ENCODE results near the gene CRYBB3. TPM values are rescaled to one million over a fixed set of nuclear protein-coding genes. Genes with fewer than 3 reads are reported as not detected.

CRYBB3 gene
- total RNA-seq, 1 experiment from 2014 or later = 0.64 TPM

DNA sequence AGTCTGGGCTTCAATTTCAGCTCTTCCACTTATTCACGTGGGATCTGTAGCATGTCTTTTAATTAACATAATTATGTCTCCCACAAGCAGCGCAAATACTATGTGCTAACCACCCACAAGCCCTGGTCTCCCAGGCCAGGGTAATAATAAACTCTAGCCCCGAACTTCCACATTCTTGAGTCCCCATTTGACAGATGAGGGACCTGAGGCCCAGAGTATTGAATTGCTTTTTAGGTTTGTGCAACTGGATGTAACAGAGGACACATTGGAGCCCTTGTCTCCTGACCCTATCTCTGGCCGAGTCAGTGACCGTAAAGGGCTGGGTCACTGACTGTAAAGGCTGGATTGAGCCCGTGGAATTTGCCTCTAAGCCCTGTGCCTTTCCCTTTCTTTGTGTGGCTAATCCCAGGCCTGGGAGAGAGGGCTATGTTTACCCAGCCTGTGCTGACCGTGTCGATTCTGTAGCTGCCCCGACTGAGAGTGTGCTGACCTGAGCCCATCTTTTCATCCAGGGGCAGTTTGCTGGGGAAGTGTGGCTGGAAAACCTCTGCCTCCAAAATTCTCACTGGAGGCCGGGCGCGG, 23.7 kb downstream of the CRYBB3 start (continued):
- TF ChIP-seq, protein P1, sequence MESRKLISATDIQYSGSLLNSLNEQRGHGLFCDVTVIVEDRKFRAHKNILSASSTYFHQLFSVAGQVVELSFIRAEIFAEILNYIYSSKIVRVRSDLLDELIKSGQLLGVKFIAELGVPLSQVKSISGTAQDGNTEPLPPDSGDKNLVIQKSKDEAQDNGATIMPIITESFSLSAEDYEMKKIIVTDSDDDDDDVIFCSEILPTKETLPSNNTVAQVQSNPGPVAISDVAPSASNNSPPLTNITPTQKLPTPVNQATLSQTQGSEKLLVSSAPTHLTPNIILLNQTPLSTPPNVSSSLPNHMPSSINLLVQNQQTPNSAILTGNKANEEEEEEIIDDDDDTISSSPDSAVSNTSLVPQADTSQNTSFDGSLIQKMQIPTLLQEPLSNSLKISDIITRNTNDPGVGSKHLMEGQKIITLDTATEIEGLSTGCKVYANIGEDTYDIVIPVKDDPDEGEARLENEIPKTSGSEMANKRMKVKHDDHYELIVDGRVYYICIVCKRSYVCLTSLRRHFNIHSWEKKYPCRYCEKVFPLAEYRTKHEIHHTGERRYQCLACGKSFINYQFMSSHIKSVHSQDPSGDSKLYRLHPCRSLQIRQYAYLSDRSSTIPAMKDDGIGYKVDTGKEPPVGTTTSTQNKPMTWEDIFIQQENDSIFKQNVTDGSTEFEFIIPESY (IDR thresholded peaks at IDR 0.05; ENCODE audit: extremely low read depth, insufficient replicate concordance, low read length) = no peak
- TF ChIP-seq POLR2A (IDR thresholded peaks at IDR 0.05; ENCODE audit: borderline replicate concordance, extremely low read depth, insufficient read depth, insufficient read length) (no peak), EGR1 (IDR thresholded peaks at IDR 0.05; ENCODE audit: low read depth) (no peak), EZH2phosphoT487 (IDR thresholded peaks at IDR 0.05; ENCODE audit: borderline replicate concordance) (no peak)

GRCh38 chr22:25228822-25229221, 29.2 kb downstream of the CRYBB3 start:
- H3K4me3 ChIP-seq (replicated peaks in 1 of 2; ENCODE audit: low read depth in 1 of 2, low read length in 2 of 2) = no peak overlapping the region
- ChIA-PET POLR2A (no interaction called here), CTCF (no interaction called here), RAD21 (ENCODE audit: low non-redundant PET in 1 of 2, low total read pairs in 2 of 2, uncharacterized antibody in 2 of 2, unreplicated experiment in 2 of 2) (no interaction called here)
- H3K79me2 ChIP-seq (ENCODE audit: insufficient read depth, low read length) = no peaks in the 10 kb centered on the region
- H2AFZ ChIP-seq (ENCODE audit: low read depth, low read length, poor library complexity, severe bottlenecking) = no peak overlapping the region
- no peaks in the 10 kb centered on the region for H3K4me1 ChIP-seq (ENCODE audit: control insufficient read depth in 1 of 2, insufficient read depth in 2 of 2, low read length in 2 of 2)
- H4K20me1 ChIP-seq (ENCODE audit: insufficient read depth) = no peaks in the 10 kb centered on the region
- no peak for ATAC-seq
- H3K9me2 ChIP-seq (ENCODE audit: insufficient read depth) = no peaks in the 10 kb centered on the region
- intact Hi-C loops (cut with micrococcal nuclease) = no loop called here
- H3K9me3 ChIP-seq (ENCODE audit: control insufficient read depth in 1 of 2, insufficient read depth in 1 of 2, low read depth in 1 of 2, low read length in 2 of 2) = no peaks in the 10 kb centered on the region
- no peak overlapping the region for H3K4me2 ChIP-seq (ENCODE audit: low read length)
- TF ChIP-seq, protein P2, sequence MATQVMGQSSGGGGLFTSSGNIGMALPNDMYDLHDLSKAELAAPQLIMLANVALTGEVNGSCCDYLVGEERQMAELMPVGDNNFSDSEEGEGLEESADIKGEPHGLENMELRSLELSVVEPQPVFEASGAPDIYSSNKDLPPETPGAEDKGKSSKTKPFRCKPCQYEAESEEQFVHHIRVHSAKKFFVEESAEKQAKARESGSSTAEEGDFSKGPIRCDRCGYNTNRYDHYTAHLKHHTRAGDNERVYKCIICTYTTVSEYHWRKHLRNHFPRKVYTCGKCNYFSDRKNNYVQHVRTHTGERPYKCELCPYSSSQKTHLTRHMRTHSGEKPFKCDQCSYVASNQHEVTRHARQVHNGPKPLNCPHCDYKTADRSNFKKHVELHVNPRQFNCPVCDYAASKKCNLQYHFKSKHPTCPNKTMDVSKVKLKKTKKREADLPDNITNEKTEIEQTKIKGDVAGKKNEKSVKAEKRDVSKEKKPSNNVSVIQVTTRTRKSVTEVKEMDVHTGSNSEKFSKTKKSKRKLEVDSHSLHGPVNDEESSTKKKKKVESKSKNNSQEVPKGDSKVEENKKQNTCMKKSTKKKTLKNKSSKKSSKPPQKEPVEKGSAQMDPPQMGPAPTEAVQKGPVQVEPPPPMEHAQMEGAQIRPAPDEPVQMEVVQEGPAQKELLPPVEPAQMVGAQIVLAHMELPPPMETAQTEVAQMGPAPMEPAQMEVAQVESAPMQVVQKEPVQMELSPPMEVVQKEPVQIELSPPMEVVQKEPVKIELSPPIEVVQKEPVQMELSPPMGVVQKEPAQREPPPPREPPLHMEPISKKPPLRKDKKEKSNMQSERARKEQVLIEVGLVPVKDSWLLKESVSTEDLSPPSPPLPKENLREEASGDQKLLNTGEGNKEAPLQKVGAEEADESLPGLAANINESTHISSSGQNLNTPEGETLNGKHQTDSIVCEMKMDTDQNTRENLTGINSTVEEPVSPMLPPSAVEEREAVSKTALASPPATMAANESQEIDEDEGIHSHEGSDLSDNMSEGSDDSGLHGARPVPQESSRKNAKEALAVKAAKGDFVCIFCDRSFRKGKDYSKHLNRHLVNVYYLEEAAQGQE (IDR thresholded peaks at IDR 0.05; ENCODE audit: low read depth) = no peak
- no peak for TF ChIP-seq EZH2 (IDR thresholded peaks at IDR 0.05)
- TF ChIP-seq RAD21 (IDR thresholded peaks at IDR 0.05; ENCODE audit: low read depth) = no peak
- TF ChIP-seq SIN3A (IDR thresholded peaks at IDR 0.05; ENCODE audit: low read depth) = no peak
- TF ChIP-seq POLR2AphosphoS5 (IDR thresholded peaks at IDR 0.05; ENCODE audit: low read depth, low read length) = no peak
- TF ChIP-seq EZH2phosphoT487 (IDR thresholded peaks at IDR 0.05; ENCODE audit: borderline replicate concordance) = no peak
- no peak for TF ChIP-seq FOSL1 (IDR thresholded peaks at IDR 0.05; ENCODE audit: low read depth)
- no peak for TF ChIP-seq ELF1 (IDR thresholded peaks at IDR 0.05; ENCODE audit: borderline replicate concordance, low read depth)
- no peak for TF ChIP-seq ATF3 (IDR thresholded peaks at IDR 0.05)
- TF ChIP-seq, protein P3, sequence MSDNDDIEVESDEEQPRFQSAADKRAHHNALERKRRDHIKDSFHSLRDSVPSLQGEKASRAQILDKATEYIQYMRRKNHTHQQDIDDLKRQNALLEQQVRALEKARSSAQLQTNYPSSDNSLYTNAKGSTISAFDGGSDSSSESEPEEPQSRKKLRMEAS (IDR thresholded peaks at IDR 0.05) = no peak
- TF ChIP-seq ZNF274 (IDR thresholded peaks at IDR 0.05; ENCODE audit: low read depth, low read length) = no peak
- no peak for TF ChIP-seq TCF7L2 (IDR thresholded peaks at IDR 0.05; ENCODE audit: borderline replicate concordance, extremely low read depth, insufficient read depth, insufficient read length)
- TF ChIP-seq SRF (IDR thresholded peaks at IDR 0.05; ENCODE audit: low read depth) = no peak
- no peak for TF ChIP-seq JUND (IDR thresholded peaks at IDR 0.05)
- no peak for DNase-seq (ENCODE audit: low read depth, low spot score)
- H3K27ac ChIP-seq (ENCODE audit: low read depth, low read length) = no peak overlapping the region
- H3K36me3 ChIP-seq (ENCODE audit: control insufficient read depth in 1 of 2, insufficient read depth in 2 of 2, low read length in 2 of 2) = no peaks in the 10 kb centered on the region
- no TSS peak for BruUV-seq (replicated peaks)
- H3K9ac ChIP-seq (ENCODE audit: low read length) = no peak overlapping the region
- peaks cover 6% of the 10 kb centered on the region; the same call in 1 of the 2 replicates for H3K27me3 ChIP-seq (ENCODE audit: insufficient read depth, low read length)

Data from HCT116 (cell line).